Measurements from ENCODE around the gene DYTN.

- TF ChIP-seq, protein P1, sequence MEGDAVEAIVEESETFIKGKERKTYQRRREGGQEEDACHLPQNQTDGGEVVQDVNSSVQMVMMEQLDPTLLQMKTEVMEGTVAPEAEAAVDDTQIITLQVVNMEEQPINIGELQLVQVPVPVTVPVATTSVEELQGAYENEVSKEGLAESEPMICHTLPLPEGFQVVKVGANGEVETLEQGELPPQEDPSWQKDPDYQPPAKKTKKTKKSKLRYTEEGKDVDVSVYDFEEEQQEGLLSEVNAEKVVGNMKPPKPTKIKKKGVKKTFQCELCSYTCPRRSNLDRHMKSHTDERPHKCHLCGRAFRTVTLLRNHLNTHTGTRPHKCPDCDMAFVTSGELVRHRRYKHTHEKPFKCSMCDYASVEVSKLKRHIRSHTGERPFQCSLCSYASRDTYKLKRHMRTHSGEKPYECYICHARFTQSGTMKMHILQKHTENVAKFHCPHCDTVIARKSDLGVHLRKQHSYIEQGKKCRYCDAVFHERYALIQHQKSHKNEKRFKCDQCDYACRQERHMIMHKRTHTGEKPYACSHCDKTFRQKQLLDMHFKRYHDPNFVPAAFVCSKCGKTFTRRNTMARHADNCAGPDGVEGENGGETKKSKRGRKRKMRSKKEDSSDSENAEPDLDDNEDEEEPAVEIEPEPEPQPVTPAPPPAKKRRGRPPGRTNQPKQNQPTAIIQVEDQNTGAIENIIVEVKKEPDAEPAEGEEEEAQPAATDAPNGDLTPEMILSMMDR (IDR thresholded peaks at IDR 0.05) = no peak
- no peak for TF ChIP-seq ZFX (IDR thresholded peaks at IDR 0.05; ENCODE audit: borderline replicate concordance)
Observed at GRCh38 chr2:206657087-206657486, 61.1 kb downstream of the DYTN start.
